Pancreas (tissue), 10 donors: Measurements from ENCODE around the gene MAP1LC3A. TPM values are rescaled to one million over a fixed set of nuclear protein-coding genes. Genes with fewer than 3 reads are reported as not detected.
"Not testable (repeated sequence)": the region's sequence is repeated elsewhere in the genome, so short reads cannot be mapped to it uniquely, and the experiment has no call there.

Source experiments
- ATAC-seq, 4 donors: fragments of 200-7000 bp; cut with Tn5 transposase; one replicate each; pipeline versions ENCODE4 v1.8.0 to v1.9.1; 2020; ENCODE audit warnings: mild to moderate bottlenecking in 4 of 4, moderate library complexity in 4 of 4
- DNase-seq, 6 donors: peaks; one replicate each; pipeline ENCODE4 v3.0.0-alpha.2; 2020
- FAIRE-seq: peaks from 2 replicates; lab custom pipeline; 2012; peaks lifted over from hg19 to GRCh38; lab: Jason Lieb, UNC
- H3K27ac ChIP-seq, 4 donors: fragments of 200-600 bp; sonication (generic); 1 replicate in 3 of 4; 2 replicates in 1 of 4; pipeline versions ENCODE4 v1.5.0 to v1.8.0; 2020
- H3K27me3 ChIP-seq, 4 donors: fragments of 200-600 bp; one replicate each; pipeline ENCODE4 v1.8.0; 2021
- H3K36me3 ChIP-seq, 3 donors: fragments of 200-600 bp; sonication (generic) in 1 of 3; one replicate each; pipeline versions ENCODE4 v1.5.0 to v1.8.0; 2020 to 2021
- H3K4me1 ChIP-seq, 3 donors: fragments of 200-600 bp; one replicate each; pipeline ENCODE4 v1.8.0; 2021
- H3K4me3 ChIP-seq, 4 donors: fragments of 200-600 bp; sonication (generic) in 2 of 4; one replicate each; pipeline versions ENCODE4 v1.5.0 to v1.8.0; 2020 to 2021
- H3K9me3 ChIP-seq, 4 donors: fragments of 200-600 bp; one replicate each; pipeline ENCODE4 v1.8.0; 2021
- WGBS, 2 donors: extraction: QIAGEN DNeasy Blood & Tissue Kit; methylation state at CpG; one replicate each; pipeline ENCODE4 v1.1.7; 2013; 5-methylcytosine and 5-hydroxymethylcytosine counted together
- intact Hi-C, 3 donors: fragments of 100-400 bp; cut with DNase I; formaldehyde crosslinking; loops; one replicate each; pipeline versions ENCODE4 v1.11.1 to v1.14.2; 2022
- polyA plus RNA-seq, 2 donors: library from polyadenylated mRNA; stranded (reverse); fragments of 200-250 nt; gene quantifications; one replicate each; pipeline ENCODE4 v1.2.3, GENCODE V29; 2013
- total RNA-seq, 6 donors: library from RNA; stranded (reverse); fragmentation: NEBNext Ultra II Directional in 4 of 6; extraction: Animal tissue kit (Norgen Biotek cat#: 25700) in 4 of 6; gene quantifications; one replicate each; pipeline versions ENCODE4 v1.2.1 to v1.2.4, GENCODE V29; 2021 to 2023
- TF ChIP-seq, protein P1 (sequence below), 4 donors: fragments of 200-600 bp; sonication (generic) in 3 of 4; IDR thresholded peaks; one replicate each; pipeline versions ENCODE4 v1.5.0 to v1.8.0; 2021; ENCODE audit warnings: antibody characterized with exemption in 4 of 4
- donor health status: healthy with polysubstance abuse.
- donor health status: DM: no; HTN: no; CAD: no; lungs with moderate emphysema.
- donor health status: DM: no; HTN: no; CAD: no.
- donor health status: control.
- donor health status: control.
- donor health status: Bipolar disorder and iron deficiency.
- donor health status: DM: yes; HTN: yes; CAD: no.
- donor health status: DM: no; HTN: no; CAD: no.
- donor health status: DM: no; HTN: no; CAD: no.
- donor health status: DM: yes; HTN: yes; CAD: no.

Gene MAP1LC3A
- total and polyA plus RNA-seq, 8 donors: 9.4 to 94.2 (median 14.0) TPM

DNA sequence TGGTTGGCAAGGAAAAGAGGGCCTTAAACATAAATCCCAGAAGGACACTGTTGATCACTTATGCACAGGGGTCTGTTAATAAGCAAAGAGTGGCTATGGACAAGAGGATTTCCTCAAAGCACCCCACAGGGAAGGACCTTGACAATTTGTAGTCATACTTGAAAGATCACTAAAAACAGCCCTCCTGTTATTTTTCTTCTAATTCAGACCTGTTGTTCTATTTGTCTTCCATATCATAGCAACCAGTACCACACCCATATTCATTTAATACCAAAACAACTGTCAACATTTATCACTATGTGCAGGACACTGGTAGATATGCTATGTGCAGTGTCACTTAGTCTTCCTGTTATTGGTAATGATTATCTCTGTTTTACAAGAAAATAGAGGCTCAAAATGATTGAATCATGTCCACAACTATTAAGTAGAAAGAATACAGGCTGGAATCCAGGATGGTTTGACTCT is 45.5 kb upstream of the MAP1LC3A start:
- ATAC-seq: no peak
- DNase-seq: no peak
- FAIRE-seq: no peak
- no peak overlapping the region for H3K27ac ChIP-seq
- no peaks in the 10 kb centered on the region for H3K9me3 ChIP-seq
- no peak overlapping the region for H3K4me3 ChIP-seq
- intact Hi-C loops: no loop called here
- peaks cover 0 to 8% (median 0%) of the 10 kb centered on the region in 3 donors for H3K36me3 ChIP-seq
- peaks cover 0 to 9% (median 6%) of the 10 kb centered on the region in 3 donors for H3K4me1 ChIP-seq
- no peaks in the 10 kb centered on the region for H3K27me3 ChIP-seq
- TF ChIP-seq, protein P1, sequence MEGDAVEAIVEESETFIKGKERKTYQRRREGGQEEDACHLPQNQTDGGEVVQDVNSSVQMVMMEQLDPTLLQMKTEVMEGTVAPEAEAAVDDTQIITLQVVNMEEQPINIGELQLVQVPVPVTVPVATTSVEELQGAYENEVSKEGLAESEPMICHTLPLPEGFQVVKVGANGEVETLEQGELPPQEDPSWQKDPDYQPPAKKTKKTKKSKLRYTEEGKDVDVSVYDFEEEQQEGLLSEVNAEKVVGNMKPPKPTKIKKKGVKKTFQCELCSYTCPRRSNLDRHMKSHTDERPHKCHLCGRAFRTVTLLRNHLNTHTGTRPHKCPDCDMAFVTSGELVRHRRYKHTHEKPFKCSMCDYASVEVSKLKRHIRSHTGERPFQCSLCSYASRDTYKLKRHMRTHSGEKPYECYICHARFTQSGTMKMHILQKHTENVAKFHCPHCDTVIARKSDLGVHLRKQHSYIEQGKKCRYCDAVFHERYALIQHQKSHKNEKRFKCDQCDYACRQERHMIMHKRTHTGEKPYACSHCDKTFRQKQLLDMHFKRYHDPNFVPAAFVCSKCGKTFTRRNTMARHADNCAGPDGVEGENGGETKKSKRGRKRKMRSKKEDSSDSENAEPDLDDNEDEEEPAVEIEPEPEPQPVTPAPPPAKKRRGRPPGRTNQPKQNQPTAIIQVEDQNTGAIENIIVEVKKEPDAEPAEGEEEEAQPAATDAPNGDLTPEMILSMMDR (IDR thresholded peaks at IDR 0.05): no peak

DNA sequence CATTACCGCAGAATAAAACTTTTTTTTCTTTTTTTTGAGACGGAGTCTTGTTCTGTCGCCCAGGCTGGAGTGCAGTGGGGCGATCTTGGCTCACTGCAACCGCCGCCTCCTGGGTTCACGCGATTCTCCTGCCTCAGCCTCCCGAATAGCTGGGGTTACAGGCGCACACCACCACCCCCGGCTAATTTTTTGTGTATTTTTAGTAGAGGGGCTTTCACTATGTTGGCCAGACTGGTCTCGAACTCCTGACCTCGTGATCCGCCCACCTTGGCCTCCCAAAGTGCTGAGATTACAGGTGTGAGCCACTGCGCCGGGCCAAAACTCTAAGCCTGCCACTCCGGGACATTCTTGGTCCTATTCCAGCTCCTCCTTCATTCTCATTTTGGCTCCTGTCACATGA is 44.5 kb upstream of the MAP1LC3A start:
- H3K4me3 ChIP-seq, H3K9me3 ChIP-seq, H3K4me1 ChIP-seq, H3K27me3 ChIP-seq, ATAC-seq, H3K36me3 ChIP-seq, intact Hi-C loops, FAIRE-seq, DNase-seq, H3K27ac ChIP-seq: not testable (repeated sequence)
- WGBS, 2 donors: 83 to 89% methylated on average over 17 of the region's 17 CpGs

DNA sequence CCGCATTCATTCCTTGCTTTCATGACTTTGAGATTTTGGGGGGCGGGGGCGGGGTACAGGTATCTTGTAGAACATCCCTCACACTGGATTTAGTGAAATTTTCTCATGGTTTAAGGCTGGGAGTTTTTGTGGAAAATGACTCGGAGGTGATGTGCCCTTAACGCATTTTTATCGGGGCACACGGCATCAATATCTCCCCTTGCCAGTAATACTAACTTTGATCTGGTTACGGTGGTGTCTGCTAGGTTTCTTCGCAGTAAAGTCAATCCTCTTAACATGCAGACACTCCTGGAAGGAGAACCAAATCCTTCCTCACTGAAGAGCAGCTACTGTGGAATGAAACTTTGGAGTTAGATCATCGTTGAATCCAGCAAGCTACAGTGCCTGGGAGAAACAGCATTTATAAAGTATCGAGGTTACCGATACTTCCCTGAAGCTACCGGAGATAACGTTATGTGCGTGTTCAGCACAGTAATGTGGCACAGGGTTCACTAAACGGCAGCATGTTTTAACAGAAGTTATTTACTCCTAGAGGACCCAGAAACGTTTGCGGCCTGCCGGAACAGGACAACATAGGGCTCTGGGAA is 43.5 kb upstream of the MAP1LC3A start:
- FAIRE-seq: no peak

DNA sequence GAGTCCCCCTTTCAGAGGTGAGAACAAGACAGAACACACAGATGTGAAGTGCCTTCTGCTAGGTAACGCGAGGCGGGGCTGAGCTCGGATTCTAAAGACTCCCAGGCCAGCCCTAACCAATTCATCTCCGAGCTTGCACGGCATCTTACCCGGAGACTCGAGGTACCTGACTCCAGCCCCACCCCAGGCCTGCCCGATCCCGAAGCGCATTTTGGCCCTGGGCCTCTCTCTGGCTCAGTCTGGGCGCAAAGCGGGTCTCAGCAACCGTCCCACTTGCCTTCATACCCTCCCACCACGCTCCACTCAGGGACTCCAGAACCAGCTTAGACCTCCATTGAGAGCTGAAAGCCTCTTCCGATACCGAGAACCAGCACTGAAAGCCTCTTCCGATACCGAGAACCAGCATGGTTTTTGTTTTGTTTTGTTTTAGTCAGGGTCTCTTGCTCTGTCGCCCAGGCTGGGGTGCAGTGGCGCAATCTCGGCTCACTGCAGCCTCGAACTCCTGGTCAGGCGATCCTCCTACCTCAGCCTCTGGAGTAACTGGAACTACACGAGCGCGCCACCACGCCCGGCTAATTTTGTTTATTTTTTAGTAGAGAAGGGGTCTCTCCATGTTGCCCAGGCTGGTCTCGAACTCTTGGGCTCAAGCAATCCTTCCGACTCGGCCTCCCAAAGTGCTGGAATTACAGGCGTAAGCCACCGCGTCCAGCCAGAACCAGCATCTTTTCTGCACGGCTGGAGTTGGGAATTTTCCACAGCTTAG is 42.9 kb upstream of the MAP1LC3A start:
- Histone ChIP-seq H3K4me1 (peaks cover 0 to 9% (median 6%) of the 10 kb centered on the region in 3 donors), H3K36me3 (no peaks in the 10 kb centered on the region), H3K9me3 (no peaks in the 10 kb centered on the region), H3K27ac (peak overlapping the region; percentile 81 to 92 (median 90)), H3K27me3 (no peaks in the 10 kb centered on the region), H3K4me3 (peak overlapping the region; percentile 70 to 87 (median 80))
- peak; percentile 78 to 82 (median 80) for ATAC-seq
- FAIRE-seq: no peak
- TF ChIP-seq, protein P1 (IDR thresholded peaks at IDR 0.05): no peak
- intact Hi-C loops: no loop called here
- WGBS, 2 donors: 1% methylated on average over 36 of the region's 36 CpGs
- peak; percentile 67 to 87 (median 70) for DNase-seq

More for the DNA sequence above, 43.5 kb upstream of the MAP1LC3A start:
- peaks cover 0 to 2% (median 0%) of the 10 kb centered on the region in 3 donors for H3K36me3 ChIP-seq
- ATAC-seq (peak; percentile 2 to 19 (median 10)), DNase-seq (no peak)
- TF ChIP-seq, protein P1 (IDR thresholded peaks at IDR 0.05): no peak
- H3K9me3 ChIP-seq: no peaks in the 10 kb centered on the region
- WGBS, 2 donors: 11 to 14% methylated on average over 19 of the region's 19 CpGs
- intact Hi-C loops: no loop called here
- peak overlapping the region in 3 of 4 donors; percentile 90 to 92 (median 91) for H3K27ac ChIP-seq
- H3K27me3 ChIP-seq: no peaks in the 10 kb centered on the region
- peak overlapping the region; percentile 70 to 87 (median 80) for H3K4me3 ChIP-seq
- H3K4me1 ChIP-seq: peaks cover 0 to 9% (median 6%) of the 10 kb centered on the region in 3 donors

DNA sequence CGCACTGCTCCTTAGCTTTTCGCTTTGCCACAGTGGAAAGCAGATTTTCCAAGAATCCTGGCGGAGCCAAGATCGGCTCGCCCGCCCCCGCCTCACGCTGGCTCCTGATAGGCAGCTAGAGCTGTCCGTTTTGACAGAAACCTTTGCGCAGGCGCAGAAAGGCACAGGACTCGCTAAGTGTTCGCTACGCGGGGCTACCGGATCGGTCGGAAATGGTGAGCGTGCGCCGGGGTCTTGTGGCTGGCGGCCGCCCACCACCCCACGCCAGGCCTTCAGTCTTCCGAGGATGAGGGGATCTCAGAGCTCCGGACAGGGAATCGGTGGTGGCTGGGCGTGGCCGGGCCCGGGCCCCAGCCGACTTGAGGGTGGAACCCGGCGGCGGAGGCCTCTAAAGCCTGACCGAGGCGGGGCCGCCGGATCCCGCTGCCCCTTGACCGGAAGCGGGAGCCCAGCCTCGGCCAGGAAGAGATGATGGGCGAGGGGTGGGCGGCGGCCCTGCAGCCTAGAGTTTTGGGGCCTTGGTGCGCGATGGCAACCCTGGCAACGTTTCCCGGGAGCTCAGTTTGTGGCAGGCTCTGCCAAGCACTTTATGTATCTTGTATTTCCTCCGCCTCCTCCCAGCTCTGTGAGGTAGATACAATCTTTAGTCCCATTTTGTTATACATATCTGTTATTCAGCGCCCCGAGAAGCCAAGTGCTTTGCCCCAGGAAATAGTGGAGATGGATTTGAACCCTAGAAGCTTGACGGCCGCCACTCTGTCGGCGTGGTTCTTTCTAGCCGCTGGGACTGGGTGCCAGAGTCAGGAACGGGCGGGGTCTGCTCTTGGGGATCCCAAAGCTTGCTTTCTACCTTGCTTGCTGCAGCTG is 42.0 kb upstream of the MAP1LC3A start, which contains the start of gene DYNLRB1:
Gene DYNLRB1 (plus strand): TSS at position 176 of the 867 bp plus-strand sequence. CDS start 37 bp downstream, at position 213.
- 0 to 1% methylated on average over 55 to 59 of the region's 59 CpGs for WGBS, 2 donors
- Histone ChIP-seq H3K4me3 (peak within 1 kb of the TSS; percentile 70 to 87 (median 80)), H3K36me3 (no peaks in the 10 kb centered on the region), H3K4me1 (peaks cover 0 to 9% (median 6%) of the 10 kb centered on the region in 3 donors), H3K27ac (peak within 1 kb of the TSS; percentile 81 to 92 (median 90)), H3K9me3 (no peaks in the 10 kb centered on the region), H3K27me3 (no peaks in the 10 kb centered on the region)
- peak; percentile 93 to 98 (median 95) for ATAC-seq
- no peak for FAIRE-seq
- intact Hi-C loops: no loop called here
- peak; percentile 95 to 100 (median 97) for DNase-seq
- TF ChIP-seq, protein P1 (IDR thresholded peaks at IDR 0.05): no peak
